GM20431 (cell line): ENCODE measurements around the gene MRPS26.
"Not testable (repeated sequence)": the region's sequence is repeated elsewhere in the genome, so short reads cannot be mapped to it uniquely, and the experiment has no call there.

Experiments
- in situ Hi-C: fragments of 300-500 bp; cut with MseI, MboI; formaldehyde crosslinking; loops from one replicate; pipeline ENCODE4 v1.15.0; 2020; ENCODE audit warnings: low sequenced_read_pairs; ENCODE audit not compliant: unreplicated experiment

MRPS26 gene

DNA sequence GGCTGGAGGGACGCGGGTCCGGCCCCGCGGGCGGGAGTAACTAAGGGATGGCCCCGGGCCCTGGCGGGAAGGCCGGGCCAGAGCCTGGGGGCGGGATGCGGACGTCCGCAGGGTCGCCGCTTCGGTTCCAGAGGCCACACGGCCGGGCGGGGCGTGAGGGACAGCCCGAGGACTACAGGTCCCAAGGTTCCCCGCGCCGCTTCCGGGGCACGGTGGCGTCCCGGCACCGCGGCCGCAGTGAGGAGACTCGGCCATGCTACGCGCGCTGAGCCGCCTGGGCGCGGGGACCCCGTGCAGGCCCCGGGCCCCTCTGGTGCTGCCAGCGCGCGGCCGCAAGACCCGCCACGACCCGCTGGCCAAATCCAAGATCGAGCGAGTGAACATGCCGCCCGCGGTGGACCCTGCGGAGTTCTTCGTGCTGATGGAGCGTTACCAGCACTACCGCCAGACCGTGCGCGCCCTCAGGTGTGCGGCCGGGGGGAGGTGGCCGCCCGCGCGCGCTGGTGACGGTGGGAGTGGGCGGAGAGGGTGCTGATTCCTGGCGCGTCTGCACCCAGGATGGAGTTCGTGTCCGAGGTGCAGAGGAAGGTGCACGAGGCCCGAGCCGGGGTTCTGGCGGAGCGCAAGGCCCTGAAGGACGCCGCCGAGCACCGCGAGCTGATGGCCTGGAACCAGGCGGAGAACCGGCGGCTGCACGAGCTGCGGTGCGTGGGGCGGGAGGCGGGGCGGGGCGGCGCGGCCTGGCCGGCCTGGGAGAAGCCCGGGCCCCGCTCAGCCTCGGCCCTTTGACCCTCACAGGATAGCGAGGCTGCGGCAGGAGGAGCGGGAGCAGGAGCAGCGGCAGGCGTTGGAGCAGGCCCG is at the start of gene MRPS26:
MRPS26 (plus strand) TSS at position 237 of the 861 bp plus-strand sequence; CDS start at position 254, 17 bp downstream.
- in situ Hi-C loops = no loop called here

DNA sequence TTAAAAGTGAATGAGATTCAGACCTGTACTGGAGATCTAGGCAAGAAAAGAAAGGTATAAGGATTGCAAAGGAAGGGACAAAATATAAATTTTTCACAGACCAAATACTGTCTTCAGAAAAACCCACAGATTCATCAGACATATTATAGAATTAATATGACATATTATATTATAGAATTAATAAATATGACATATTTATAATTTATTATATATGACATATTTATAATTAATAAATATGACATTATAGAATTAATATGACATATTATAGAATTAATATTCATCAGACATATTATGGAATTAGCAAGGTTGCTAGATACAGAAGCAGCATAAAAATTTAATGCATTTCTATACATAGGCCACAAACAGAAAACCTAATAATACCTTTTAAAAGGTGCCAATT is 47.1 kb upstream of the MRPS26 start:
- in situ Hi-C loops = no loop called here

DNA sequence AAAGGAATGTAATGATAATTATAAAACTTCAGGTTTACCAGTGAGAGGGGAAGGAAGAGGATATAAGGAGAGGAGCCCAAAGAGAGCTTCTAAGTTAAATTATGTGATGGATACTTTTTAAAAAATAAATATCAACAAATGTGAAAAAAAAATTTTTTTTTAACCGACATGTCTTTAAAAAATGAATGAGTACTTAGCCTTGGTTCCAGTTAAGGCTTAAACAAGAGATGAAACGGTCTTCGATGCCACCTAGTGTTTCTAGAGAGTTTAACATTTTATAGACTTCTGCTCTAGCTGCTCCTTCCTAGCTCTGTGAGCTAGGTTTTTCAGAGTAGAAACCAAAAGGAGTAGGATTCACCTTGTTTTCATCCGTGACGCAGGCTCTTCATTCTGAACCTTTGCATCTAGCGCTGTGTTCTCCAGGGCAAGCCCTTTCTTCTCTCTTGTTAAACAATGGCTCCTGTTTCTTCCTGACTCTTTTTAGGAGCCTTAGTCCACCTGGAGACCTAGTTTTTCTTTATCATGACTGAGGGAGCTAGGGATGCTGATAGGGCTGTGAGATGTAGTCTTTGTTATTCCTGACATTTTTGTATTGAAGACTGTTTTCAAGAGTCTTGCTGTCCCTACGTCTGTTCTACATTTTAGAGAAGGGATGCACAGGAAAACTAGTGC is 44.9 kb upstream of the MRPS26 start:
- in situ Hi-C loops = no loop called here

DNA sequence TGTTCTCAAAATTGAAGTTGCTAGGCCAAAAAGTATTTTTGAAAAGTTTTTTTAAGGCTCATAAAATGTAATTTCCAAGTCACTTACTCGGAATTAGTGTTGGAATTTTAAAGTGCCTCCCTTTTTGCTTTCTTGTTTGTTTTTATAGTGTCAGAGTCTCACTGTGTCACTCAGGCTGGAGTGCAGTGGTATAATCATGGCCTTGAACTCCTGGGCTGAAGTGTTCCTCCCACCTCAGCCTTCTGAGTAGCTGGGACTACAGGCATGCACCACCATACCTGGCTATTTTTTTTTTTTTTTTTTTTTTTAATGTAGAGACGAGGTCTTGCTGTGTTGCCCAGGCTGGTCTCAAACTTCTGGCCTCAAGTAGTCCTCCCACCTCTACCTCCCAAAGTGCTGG is 42.4 kb upstream of the MRPS26 start:
- in situ Hi-C loops = no loop called here

DNA sequence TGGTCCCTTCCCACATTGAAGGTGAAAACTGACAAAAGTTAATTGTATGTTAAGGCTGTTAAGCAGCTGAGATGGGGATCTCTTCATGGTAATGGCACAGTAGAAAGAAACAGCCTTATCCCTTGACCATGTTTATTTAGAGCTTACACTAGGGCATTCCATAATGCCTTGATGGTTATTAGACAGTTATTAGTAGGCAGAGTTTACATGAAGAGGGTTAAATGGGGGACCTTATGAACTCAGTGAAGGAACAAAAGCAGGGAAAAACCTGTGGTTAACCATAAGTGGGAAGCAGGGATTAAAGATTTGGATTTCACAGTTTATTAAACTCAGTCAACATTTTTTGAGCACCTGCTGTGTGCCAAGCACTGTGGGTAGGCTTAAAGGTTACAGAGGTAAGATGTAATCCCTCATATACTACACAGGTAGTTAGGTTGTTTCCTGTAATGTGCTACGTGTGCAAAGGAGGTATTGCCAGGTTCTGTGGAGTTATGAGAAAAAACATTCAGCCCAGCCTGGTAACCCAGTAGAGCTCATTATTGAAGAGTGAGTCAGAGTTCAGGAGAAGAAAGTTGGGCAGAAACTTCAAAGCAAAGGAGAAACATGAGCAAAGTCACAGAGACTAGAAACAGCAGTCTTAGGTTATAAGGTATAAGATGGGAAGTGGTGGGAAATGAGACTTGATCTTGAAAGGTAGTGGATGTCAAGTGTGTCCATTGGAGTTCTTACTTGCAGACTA is 34.7 kb upstream of the MRPS26 start:
- in situ Hi-C loops = no loop called here

DNA sequence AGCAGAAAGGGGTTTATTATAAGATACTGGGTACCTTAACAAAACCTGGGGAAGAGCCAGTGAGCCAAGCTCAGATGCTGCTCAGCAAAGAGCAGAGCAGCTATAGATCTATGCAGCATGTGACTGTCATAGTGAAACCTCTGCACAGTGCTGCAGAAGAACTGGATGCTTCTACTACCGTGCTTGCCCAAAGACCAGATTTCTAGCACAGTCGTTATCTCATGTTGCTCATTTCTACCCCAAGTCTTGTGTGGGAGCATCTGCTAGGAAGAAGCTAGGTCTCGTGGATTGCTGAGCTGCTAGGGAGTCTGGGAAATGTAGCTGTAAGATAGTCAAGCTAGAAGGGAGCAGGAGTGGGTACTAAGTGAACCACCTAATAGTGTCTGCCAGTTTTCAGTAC is 34.1 kb upstream of the MRPS26 start:
- in situ Hi-C loops = no loop called here

DNA sequence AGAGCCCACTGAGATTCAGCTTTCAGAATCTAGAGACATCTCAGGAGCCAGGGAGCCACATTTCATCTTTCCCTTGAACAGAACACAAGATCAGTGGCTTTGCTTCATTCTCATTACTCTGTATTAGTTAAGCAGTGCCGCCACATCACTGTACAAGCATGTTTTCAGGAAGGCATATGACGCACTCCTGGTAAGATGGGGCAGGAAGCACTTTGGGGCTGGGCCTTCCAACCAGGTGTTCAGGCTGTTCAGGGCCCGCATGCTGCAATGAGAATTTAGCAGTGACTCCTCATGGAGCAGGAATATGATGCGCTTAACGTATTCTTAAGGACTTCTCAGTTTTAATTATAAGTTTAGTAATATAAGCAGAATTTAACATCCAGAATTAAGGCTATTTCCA is 32.1 kb upstream of the MRPS26 start:
- in situ Hi-C loops = no loop called here

DNA sequence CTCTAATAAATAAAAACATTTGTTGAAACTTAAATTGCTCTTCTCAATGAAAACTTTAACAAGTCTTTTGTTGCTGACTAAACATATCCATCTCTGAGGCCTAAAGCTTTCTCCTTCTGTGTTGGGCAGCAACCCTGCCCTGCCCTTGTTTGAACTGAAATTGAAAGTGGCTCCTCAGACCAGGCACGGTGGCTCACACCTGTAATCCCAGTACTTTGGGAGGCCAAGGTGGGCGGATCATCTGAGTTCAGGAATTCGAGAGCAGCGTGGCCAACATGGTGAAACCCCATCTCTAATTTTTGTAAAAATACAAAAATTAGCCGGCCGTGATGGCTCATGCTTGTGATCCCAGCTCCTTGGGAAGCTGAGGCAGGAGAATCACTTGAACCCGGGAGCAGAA is 31.7 kb upstream of the MRPS26 start:
- in situ Hi-C loops = no loop called here

DNA sequence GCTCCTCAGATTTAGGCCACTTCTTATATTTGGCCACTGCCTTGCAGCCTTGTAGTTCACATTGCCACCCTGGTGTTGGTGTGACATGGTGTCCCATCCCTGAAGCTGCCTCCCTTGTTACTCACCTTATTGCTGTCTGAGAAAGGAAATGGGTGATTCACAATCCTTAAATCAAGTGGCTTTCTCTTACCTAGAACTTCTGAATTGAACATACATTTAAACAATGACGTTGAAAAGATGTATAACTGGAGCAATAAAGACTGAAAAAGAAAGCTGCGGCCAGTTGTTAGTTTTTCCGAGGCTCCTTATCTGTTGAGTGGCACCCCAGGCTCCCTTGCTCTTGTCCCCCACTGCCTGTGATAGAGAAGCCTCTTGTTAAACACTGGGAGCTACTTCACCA is 31.2 kb upstream of the MRPS26 start:
- in situ Hi-C loops = no loop called here

DNA sequence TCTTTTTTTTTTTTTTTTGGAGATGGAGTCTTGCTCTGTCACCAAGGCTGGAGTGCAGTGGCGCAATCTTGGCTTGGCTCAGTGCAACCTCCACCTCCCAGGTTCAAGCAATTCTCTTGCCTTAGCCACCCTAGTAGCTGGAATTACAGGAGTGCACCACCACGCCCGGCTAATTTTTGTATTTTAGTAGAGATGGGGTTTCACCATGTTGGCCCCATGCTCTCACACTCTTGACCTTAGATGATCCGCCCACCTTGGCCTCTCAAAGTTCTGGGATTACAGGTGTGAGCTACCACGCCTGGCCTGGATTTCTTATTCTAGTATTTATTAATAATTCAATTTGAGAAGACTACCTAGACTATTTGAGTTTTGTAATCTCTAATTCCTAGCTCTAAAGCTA is 30.6 kb upstream of the MRPS26 start:
- in situ Hi-C loops = not testable (repeated sequence)

DNA sequence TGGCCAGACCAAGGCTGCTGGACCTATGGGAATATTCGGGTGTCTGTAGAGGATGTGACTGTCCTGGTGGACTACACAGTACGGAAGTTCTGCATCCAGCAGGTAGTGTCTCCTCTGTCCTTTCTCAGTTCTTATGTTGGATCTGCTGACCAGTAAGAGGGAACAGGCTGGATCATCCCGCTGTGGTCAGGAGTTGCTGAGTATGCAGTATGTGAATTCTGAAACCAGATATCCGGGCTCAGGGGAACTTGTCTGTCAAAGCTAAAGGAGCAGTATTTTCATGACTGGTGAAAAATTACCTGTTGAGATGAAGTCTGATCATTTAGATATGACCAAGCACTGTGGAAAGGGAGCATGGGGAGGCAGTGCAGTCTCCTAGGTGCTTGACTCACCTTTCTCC is 24.5 kb upstream of the MRPS26 start:
- in situ Hi-C loops = no loop called here

DNA sequence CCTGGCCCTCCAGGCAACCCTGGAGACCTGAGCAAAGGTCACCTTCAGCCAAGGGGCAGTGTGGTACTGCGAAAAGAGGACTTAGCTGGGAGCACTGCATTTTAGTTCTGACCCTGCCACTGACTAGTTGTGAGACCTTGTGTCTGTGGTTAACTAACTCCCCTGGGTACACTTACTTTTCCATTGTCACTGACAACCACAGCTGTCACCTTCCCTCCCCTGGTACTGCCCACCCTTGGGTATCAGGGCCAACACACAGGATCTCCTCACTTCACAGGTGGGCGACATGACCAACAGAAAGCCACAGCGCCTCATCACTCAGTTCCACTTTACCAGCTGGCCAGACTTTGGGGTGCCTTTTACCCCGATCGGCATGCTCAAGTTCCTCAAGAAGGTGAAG is 24.1 kb upstream of the MRPS26 start:
- in situ Hi-C loops = no loop called here

DNA sequence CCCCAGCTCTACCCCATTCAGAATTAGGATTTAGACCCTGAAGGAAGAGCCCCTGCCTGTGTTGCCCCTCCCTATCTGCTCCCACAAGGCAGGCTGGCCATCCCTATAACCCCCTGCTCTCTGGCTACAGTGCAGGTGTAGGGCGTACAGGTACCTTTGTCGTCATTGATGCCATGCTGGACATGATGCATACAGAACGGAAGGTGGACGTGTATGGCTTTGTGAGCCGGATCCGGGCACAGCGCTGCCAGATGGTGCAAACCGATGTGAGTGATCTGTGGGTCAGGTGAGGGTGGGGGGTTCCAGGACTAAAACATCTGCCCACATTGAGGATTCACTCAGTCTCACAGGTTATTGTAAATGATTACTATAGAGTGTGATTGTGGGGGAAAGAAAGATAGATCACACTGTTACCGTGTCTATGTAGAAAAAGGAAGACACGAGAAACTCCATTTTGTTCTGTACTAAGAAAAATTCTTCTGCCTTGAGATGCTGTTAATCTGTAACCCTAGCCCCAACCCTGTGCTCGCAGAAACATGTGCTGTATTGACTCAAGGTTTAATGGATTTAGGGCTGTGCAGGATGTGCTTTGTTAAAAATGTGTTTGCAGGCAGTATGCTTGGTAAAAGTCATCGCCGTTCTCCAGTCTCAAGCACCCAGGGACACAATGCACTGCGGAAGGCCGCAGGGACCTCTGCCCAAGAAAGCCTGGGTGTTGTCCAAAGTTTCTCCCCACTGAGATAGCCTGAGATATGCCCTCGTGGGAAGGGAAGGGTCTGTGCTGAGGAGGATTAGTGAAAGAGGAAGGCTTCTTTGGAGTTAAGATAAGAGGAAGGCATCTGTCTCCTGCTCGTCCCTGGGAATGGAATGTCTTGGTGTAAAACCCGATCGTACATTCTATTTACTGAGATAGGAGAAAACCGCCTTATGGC is 23.0 kb upstream of the MRPS26 start:
- in situ Hi-C loops = not testable (repeated sequence)

DNA sequence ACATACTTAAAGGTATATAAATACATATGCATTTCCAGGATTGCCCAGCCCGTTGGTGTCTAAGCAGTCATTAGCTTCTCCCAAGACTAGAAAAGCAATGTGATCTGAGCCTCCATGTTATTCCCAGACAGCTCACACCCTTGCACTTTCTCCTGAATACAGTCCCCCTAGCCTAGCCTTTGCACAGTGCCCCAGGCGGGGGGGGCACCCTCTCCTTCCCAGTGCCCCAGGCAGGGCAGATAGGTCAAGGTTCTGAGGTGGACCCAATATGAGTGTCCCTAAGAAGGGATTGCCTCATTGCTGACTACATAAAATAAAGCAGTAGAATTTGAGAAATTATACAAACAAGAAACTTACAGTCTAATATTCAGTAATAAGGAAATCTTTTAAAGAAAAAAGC is 17.9 kb upstream of the MRPS26 start:
- in situ Hi-C loops = no loop called here

DNA sequence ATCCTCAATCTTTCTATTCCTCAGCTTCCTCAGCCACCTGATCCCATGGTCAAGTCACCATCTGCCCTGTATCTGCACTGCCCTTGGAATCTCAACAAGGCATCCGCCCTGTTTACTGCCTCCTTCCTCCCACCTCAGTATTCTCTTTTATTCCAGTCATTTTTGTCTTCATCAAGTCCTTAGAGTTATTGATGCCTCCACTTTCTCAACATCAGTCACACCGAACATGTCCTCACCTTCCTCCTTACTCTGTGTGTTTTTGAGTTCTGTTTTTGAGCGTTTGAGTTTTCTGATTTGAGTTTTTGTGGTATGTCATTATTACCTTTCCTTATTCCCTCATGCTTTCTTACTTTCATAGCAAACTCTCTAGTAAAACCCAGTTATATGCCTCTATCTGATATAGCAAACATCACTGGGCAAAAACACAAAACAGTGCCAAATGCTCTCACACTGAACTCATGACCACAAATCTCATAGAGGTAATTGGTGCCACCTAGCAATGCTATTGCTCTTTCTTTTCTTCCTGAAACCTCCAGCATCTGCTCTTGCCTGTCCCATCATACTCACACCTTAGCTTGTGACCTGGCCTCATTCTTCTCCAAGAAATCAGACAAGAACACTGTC is 14.2 kb upstream of the MRPS26 start:
- in situ Hi-C loops = no loop called here

DNA sequence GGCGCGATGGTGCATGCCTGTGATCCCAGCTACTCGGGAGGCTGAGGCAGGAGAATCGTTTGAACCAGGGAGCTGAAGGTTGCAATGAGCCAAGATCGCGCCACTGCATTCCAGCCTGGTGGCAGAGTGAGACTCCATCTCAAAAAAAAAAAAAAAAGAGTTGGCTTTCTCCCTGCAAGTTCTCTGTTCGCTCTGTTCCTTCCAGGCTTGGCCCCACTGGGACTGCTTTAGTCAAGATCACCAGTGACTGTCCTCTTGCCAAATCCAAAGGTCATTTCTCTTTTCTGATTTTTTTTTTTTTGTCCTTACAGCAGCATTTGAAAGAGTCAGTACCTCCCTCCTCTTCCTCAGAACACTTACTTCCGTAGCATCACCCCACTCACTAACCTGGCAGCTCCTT is 13.2 kb upstream of the MRPS26 start:
- in situ Hi-C loops = no loop called here

DNA sequence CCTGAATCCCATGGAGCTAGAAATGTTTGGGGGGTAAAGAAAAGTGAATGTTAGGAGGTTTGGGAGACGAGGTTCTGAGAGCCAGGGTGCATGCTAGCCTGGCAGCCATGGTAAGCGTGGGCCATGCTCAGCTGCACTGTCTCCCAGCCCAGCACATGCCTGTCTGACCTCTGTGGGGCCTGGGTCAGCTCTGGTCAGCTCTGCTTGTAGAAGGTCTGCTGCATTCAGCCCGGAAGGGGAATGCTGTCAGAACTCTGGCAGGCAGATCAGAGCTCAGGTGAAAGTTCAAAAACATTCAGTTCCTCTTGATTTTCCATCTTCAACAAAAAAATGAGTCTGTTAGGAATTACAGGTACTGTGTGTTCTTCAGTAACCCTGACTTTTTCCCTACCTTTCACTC is 8.2 kb upstream of the MRPS26 start:
- in situ Hi-C loops = no loop called here

DNA sequence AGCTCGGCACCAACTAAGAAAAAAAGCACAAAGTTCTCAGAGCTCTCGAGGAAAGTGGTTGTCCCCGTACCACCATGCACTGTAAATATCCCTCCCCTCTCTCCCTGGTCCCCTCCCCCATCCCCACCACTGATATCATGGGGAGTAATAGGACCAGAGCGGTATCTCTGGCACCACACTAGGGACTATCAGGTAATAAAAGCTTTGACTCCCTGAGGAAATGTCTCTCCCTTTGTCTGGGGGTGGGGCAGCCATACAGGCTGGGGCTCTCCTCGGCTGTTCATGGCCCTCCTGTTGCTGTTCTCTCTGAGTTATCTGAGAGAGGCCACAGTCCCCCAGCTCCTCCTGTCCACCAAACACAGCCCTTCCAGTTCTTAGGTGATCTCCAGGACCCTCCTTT is 7.4 kb upstream of the MRPS26 start:
- in situ Hi-C loops = no loop called here

DNA sequence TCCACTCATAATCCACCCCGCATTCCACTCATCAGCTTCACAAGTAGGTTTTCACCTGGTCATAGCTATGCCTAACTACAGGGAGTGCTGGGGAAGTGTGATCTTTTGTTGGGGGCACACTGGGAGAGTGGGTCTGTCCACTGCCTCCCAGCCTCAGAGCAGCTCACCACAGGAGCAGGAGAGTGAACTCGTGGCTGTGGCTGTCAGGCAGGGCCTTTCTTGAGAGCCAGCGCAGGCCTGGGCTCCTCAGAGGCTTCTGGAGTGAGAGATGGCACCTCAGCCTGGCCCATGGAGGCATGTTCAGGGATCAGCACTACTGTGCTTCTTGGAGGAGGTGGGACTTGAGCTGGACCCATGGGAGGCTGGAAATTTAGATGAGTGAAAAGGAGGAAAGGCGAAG is 6.4 kb upstream of the MRPS26 start:
- in situ Hi-C loops = no loop called here

DNA sequence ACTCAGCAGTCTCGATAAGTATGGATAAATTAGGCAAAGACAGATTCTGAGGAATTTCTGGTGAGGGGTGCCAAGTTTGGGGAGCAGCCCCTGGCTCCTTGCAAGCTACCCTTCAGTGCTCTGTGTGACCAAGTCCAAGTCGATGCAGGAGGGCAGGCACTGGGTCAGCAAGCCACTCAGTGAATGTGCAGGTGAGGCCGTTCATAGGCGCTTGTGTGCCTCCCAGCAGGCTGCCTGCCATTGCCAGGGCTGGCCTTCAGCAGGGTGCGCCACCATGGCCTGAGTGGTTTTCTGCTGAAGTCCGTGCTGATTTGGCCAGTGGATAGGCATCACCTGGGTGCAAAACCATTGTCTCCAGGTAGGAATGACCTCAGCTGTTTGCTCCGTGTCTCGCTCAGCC is 5.8 kb upstream of the MRPS26 start:
- in situ Hi-C loops = no loop called here
